GM12878 (cell line): ENCODE results near the gene SKIDA1. TPM values are rescaled to one million over a fixed set of nuclear protein-coding genes. Genes with fewer than 3 reads are reported as not detected.

Experiments
- ATAC-seq: fragments of 200-7000 bp; cut with Tn5 transposase; 3 replicates; pipeline ENCODE4 v1.9.1; 2020; ENCODE audit warnings: mild to moderate bottlenecking, moderate library complexity
- BruUV-seq: library from RNA; stranded (reverse); fragments of 400-500 nt; replicated peaks from 2 replicates; lab custom pipeline; 2021; lab: Mats Ljungman, UMichigan
- CTCF ChIA-PET: fragments of 300-600 bp; sonication (Branson Sonifier 250); formaldehyde crosslinking; extraction: SDS; loops from one replicate; lab custom pipeline; 2021; ENCODE audit warnings: inconsistent platforms; lab: Yijun Ruan, JAX
- POLR2A ChIA-PET: fragments of 350-600 bp; formaldehyde crosslinking; extraction: SDS; loops from one replicate; lab custom pipeline; 2021; ENCODE audit warnings: inconsistent platforms; lab: Charles Lee
- RAD21 ChIA-PET: fragments of 300-600 bp; sonication (Branson Sonifier 250); formaldehyde crosslinking; loops from one replicate; lab custom pipeline; 2023; ENCODE audit warnings: antibody characterized with exemption; ENCODE audit not compliant: unreplicated experiment; lab: Charles Lee
- SMC1A ChIA-PET: fragments of 300-600 bp; sonication (Branson Sonifier 250); formaldehyde crosslinking; loops from one replicate; lab custom pipeline; 2023; ENCODE audit not compliant: unreplicated experiment, uncharacterized antibody; lab: Charles Lee
- DNase-seq: peaks from one replicate; pipeline ENCODE4 v3.0.0-alpha.2; 2011; ENCODE audit warnings: low read depth, low spot score
- FAIRE-seq: peaks from 3 replicates; lab custom pipeline; 2011; peaks lifted over from hg19 to GRCh38; lab: Jason Lieb, UNC
- H2AFZ ChIP-seq: 2 replicates; pipeline ENCODE4 v1.6.0; 2011; ENCODE audit warnings: low read depth, low read length, control low read depth; ENCODE audit not compliant: control insufficient read depth
- H3K27ac ChIP-seq: 2 replicates; pipeline ENCODE4 v1.5.1; 2011; ENCODE audit warnings: control low read depth; ENCODE audit not compliant: control insufficient read depth, insufficient read depth
- H3K27me3 ChIP-seq, 2 experiments: replicated peaks in 1 of 2; 2 replicates each; pipeline versions ENCODE4 v1.6.0 to v1.6.1; 2011; ENCODE audit warnings: low read length in 1 of 2; ENCODE audit not compliant: control insufficient read depth in 2 of 2, insufficient read depth in 2 of 2
- H3K36me3 ChIP-seq, 2 experiments: 2 replicates each; pipeline ENCODE4 v1.5.1; 2011; ENCODE audit warnings: low read length in 1 of 2; ENCODE audit not compliant: control insufficient read depth in 2 of 2, insufficient read depth in 2 of 2
- H3K4me1 ChIP-seq: 2 replicates; pipeline ENCODE4 v1.6.1; 2011; ENCODE audit warnings: mild to moderate bottlenecking, low read length, moderate library complexity, mixed read lengths; ENCODE audit not compliant: control insufficient read depth, insufficient read depth
- H3K4me2 ChIP-seq: 2 replicates; pipeline ENCODE4 v1.6.0; 2011; ENCODE audit warnings: control low read depth; ENCODE audit not compliant: control insufficient read depth, insufficient read depth
- H3K4me3 ChIP-seq: fragments of 200-600 bp; sonication (generic); 2 replicates; pipeline ENCODE4 v1.5.1; 2016
- H3K79me2 ChIP-seq: 2 replicates; pipeline ENCODE4 v1.6.0; 2011; ENCODE audit warnings: low read length; ENCODE audit not compliant: control insufficient read depth, insufficient read depth
- H3K9ac ChIP-seq: 2 replicates; pipeline ENCODE4 v1.8.0; 2011; ENCODE audit warnings: low read length, control low read depth, mixed read lengths; ENCODE audit not compliant: control insufficient read depth, insufficient read depth
- H3K9me3 ChIP-seq: replicated peaks from 3 replicates; pipeline ENCODE4 v1.5.1; 2011; ENCODE audit warnings: mild to moderate bottlenecking, low read length; ENCODE audit not compliant: control insufficient read depth, insufficient read depth
- H4K20me1 ChIP-seq: 2 replicates; pipeline ENCODE4 v1.6.0; 2011; ENCODE audit not compliant: control insufficient read depth, insufficient read depth
- CHD1 ChIP-seq: IDR thresholded peaks from 2 replicates; pipeline ENCODE4 v1.6.1; 2012; ENCODE audit warnings: low read depth, low read length, improper control_type of control experiment
- DPF2 ChIP-seq: fragments of 450-650 bp; IDR thresholded peaks from 2 replicates; pipeline ENCODE4 v1.6.1; 2017; ENCODE audit warnings: mild to moderate bottlenecking
- GABPA ChIP-seq: IDR thresholded peaks from 2 replicates; pipeline ENCODE4 v1.6.1; 2014; ENCODE audit warnings: antibody characterized with exemption, low read depth, mild to moderate bottlenecking, inconsistent platforms
- GATAD2B ChIP-seq: fragments of 450-650 bp; conservative IDR thresholded peaks from 2 replicates; pipeline ENCODE4 v1.6.1; 2017; ENCODE audit warnings: low read depth, mild to moderate bottlenecking, moderate library complexity
- IKZF1 ChIP-seq: fragments of 450-650 bp; conservative IDR thresholded peaks from 2 replicates; pipeline ENCODE4 v1.6.1; 2017; ENCODE audit warnings: antibody characterized with exemption, mild to moderate bottlenecking
- LARP7 ChIP-seq: fragments of 450-650 bp; IDR thresholded peaks from 2 replicates; pipeline ENCODE4 v1.6.1; 2017; ENCODE audit warnings: mild to moderate bottlenecking
- NFXL1 ChIP-seq: fragments of 450-650 bp; IDR thresholded peaks from 2 replicates; pipeline ENCODE4 v1.6.1; 2017; ENCODE audit warnings: antibody characterized with exemption, mild to moderate bottlenecking, borderline replicate concordance
- NR2C1 ChIP-seq: fragments of 450-650 bp; IDR thresholded peaks from 2 replicates; pipeline ENCODE4 v1.6.1; 2017; ENCODE audit warnings: antibody characterized with exemption, mild to moderate bottlenecking, moderate library complexity
- NR2F1 ChIP-seq: fragments of 450-650 bp; conservative IDR thresholded peaks from 2 replicates; pipeline ENCODE4 v1.6.1; 2017; ENCODE audit warnings: mild to moderate bottlenecking
- ZBTB11 ChIP-seq: fragments of 450-650 bp; formaldehyde crosslinking; IDR thresholded peaks from 2 replicates; pipeline ENCODE4 v1.5.0; 2022; ENCODE audit warnings: mild to moderate bottlenecking, missing genetic modification characterization
- WGBS: methylation state at CpG from one replicate; pipeline ENCODE4 v1.1.6; 2016; ENCODE audit warnings: low lambda C conversion rate; ENCODE audit not compliant: insufficient replicate concordance, insufficient coverage; ENCODE audit errors: missing lambda C conversion rate; 5-methylcytosine and 5-hydroxymethylcytosine counted together
- in situ Hi-C: fragments of 300-500 bp; cut with MboI; formaldehyde crosslinking; loops from 9 replicates; pipeline ENCODE4 v1.14.3; 2018; ENCODE audit warnings: mixed read lengths
- intact Hi-C: fragments of 100-400 bp; cut with micrococcal nuclease; formaldehyde crosslinking; loops from one replicate; pipeline ENCODE4 v1.14.2; 2022; ENCODE audit not compliant: unreplicated experiment
- polyA plus RNA-seq, 11 experiments: library from polyadenylated mRNA; depleted of rRNA in 4 of 11; unstranded in 6 of 11; stranded (reverse) in 5 of 11; fragments of >200 nt; fragmentation: Nextera tagmentation in 4 of 11; fragmentation: Illumina TruSeq in 1 of 11; extraction: Ambion mirVana in 4 of 11; extraction: Trizol in 1 of 11; gene quantifications; 1 replicate in 1 of 11; 2 replicates in 10 of 11; pipeline versions ENCODE4 v1.2.1 to v1.2.3, GENCODE V29; 2011 to 2016; ENCODE audit warnings: inconsistent platforms in 2 of 11, missing spikeins in 2 of 11, low read depth in 1 of 11
- total RNA-seq, 4 experiments: library from RNA; depleted of rRNA in 3 of 4; stranded (reverse); fragments of >200 nt in 3 of 4; fragmentation: Illumina TruSeq in 1 of 4; extraction: Trizol in 1 of 4; gene quantifications; 2 replicates each; pipeline versions ENCODE4 v1.2.1 to v1.2.3, GENCODE V29; 2013 to 2021

The SKIDA1 gene
- total and polyA plus RNA-seq, 10 of the 15 experiments (the other 5 are each of a cell fraction or from before 2014, with no cell fraction given) = 0.05 to 0.90 (median 0.28) TPM

GRCh38 chr10:21516242-21517131 lies 9.0 kb downstream of the SKIDA1 start:
- Histone ChIP-seq H3K36me3 (no peaks in the 10 kb centered on the region), H3K27me3 (peaks cover 10 to 37% of the 10 kb centered on the region in 2 experiments), H3K4me2 (peak overlapping the region; percentile 97), H2AFZ (peak overlapping the region; percentile 1; the same call in 1 of the 2 replicates), H3K4me3 (peak overlapping the region; percentile 56; the same call in 1 of the 2 replicates), H3K27ac (no peak overlapping the region), H3K9me3 (no peaks in the 10 kb centered on the region), H3K79me2 (no peaks in the 10 kb centered on the region), H3K9ac (no peak overlapping the region; the same call in 1 of the 2 replicates)
- ChIA-PET CTCF (no interaction called here), POLR2A (no interaction called here)
- FAIRE-seq (no peak), DNase-seq (no peak), ATAC-seq (peak; percentile 82)
- TF ChIP-seq IKZF1 (peak; percentile 21; the same call in 1 of the 2 replicates), NR2C1 (no peak), CHD1 (no peak), NFXL1 (peak; percentile 72; the same call in 1 of the 2 replicates), GATAD2B (0 out of 2 replicates have a peak, but pooled peaks have one; percentile 21), ZBTB11 (CRISPR knock-in tag) (no peak), NR2F1 (0 out of 2 replicates have a peak, but pooled peaks have one; percentile 1), DPF2 (0 out of 2 replicates have a peak, but pooled peaks have one; percentile 16), LARP7 (0 out of 2 replicates have a peak, but pooled peaks have one; percentile 30), GABPA (no peak)
- TF ChIP-seq, all 136 proteins: peak for 6
- RAD21 ChIA-PET = interaction anchor here (0.7 to 1.4 kb wide), 2 partner anchors 20 to 65 kb away, joined by 3 to 6 read pairs; no protein-coding TSS in a partner anchor
- SMC1A ChIA-PET = interaction anchor here (0.8 kb wide), 1 partner anchor 18 kb away, joined by 3 read pairs; no protein-coding TSS in a partner anchor
- peaks cover 21% of the 10 kb centered on the region for H3K4me1 ChIP-seq
- H4K20me1 ChIP-seq = no peaks in the 10 kb centered on the region
- in situ Hi-C loops = no loop called here
- WGBS = 2% methylated on average over 49 of the region's 86 CpGs
- no TSS peak for BruUV-seq
- intact Hi-C loops = no loop called here
